IPS-NIHi11 (cell line): Measurements from ENCODE around the gene RNFT2.
"Not testable (repeated sequence)": the region's sequence is repeated elsewhere in the genome, so short reads cannot be mapped to it uniquely, and the experiment has no call there.

ENCODE experiments used
- DNase-seq: peaks from one replicate; pipeline ENCODE4 v3.0.0; 2012; ENCODE audit warnings: mixed read lengths, low spot score

RNFT2 gene

GRCh38 chr12:116744766-116745165 is 6.7 kb downstream of the RNFT2 start:
- DNase-seq, result no peak

- DNase-seq, result no peak
Measured at GRCh38 chr12:116745554-116745953, 7.4 kb downstream of the RNFT2 start.

GRCh38 chr12:116749884-116750283 is 11.8 kb downstream of the RNFT2 start:
- no peak for DNase-seq

- no peak for DNase-seq
Measured at GRCh38 chr12:116750298-116750697, 12.2 kb downstream of the RNFT2 start.

GRCh38 chr12:116754097-116754496 is 16.0 kb downstream of the RNFT2 start:
- not testable (repeated sequence) for DNase-seq

GRCh38 chr12:116754783-116755182 is 16.7 kb downstream of the RNFT2 start:
- DNase-seq, result not testable (repeated sequence)

- DNase-seq, result peak; percentile 68
Measured at GRCh38 chr12:116759783-116760621, 21.9 kb downstream of the RNFT2 start.

- DNase-seq, result no peak
Measured at GRCh38 chr12:116760622-116761020, 22.5 kb downstream of the RNFT2 start.

GRCh38 chr12:116761499-116761898 is 23.4 kb downstream of the RNFT2 start:
- DNase-seq, result no peak

GRCh38 chr12:116765271-116765670 is 27.2 kb downstream of the RNFT2 start:
- no peak for DNase-seq

- DNase-seq, result no peak
Measured at GRCh38 chr12:116766285-116766684, 28.2 kb downstream of the RNFT2 start.

- DNase-seq, result no peak
Measured at GRCh38 chr12:116766746-116767145, 28.6 kb downstream of the RNFT2 start.

GRCh38 chr12:116771651-116772050 is 33.5 kb downstream of the RNFT2 start:
- no peak for DNase-seq

GRCh38 chr12:116773276-116773731 is 35.2 kb downstream of the RNFT2 start:
- peak; percentile 56 for DNase-seq

GRCh38 chr12:116774020-116774419 is 35.9 kb downstream of the RNFT2 start:
- no peak for DNase-seq

- no peak for DNase-seq
Measured at GRCh38 chr12:116777245-116777644, 39.1 kb downstream of the RNFT2 start.

- no peak for DNase-seq
Measured at GRCh38 chr12:116779597-116779996, 41.5 kb downstream of the RNFT2 start.

GRCh38 chr12:116780942-116781341 is 42.8 kb downstream of the RNFT2 start:
- no peak for DNase-seq

GRCh38 chr12:116783525-116784237 is 45.6 kb downstream of the RNFT2 start:
- no peak for DNase-seq

GRCh38 chr12:116784238-116784612 is 46.1 kb downstream of the RNFT2 start:
- peak; percentile 48 for DNase-seq

- not testable (repeated sequence) for DNase-seq
Measured at GRCh38 chr12:116789562-116789961, 51.4 kb downstream of the RNFT2 start.

GRCh38 chr12:116790066-116790465 is 52.0 kb downstream of the RNFT2 start:
- DNase-seq, result no peak

GRCh38 chr12:116792403-116792802 is 54.3 kb downstream of the RNFT2 start:
- no peak for DNase-seq
